Gastroesophageal sphincter (tissue), 4 donors: Measurements from ENCODE around the gene VWA2. TPM values are rescaled to one million over a fixed set of nuclear protein-coding genes. Genes with fewer than 3 reads are reported as not detected.

Experiments
- ATAC-seq: fragments of 150-250 bp; one replicate; pipeline ENCODE4 v1.9.1; 2016; ENCODE audit warnings: mild to moderate bottlenecking, moderate library complexity
- H3K27ac ChIP-seq, 4 donors: fragments of 200-600 bp; sonication (generic) in 3 of 4; 1 replicate in 3 of 4; 2 replicates in 1 of 4; pipeline ENCODE4 v1.5.1; 2016 to 2019
- H3K27me3 ChIP-seq: fragments of 200-600 bp; sonication (generic); one replicate; pipeline ENCODE4 v1.5.1; 2019
- H3K36me3 ChIP-seq, 2 donors: fragments of 200-600 bp; sonication (generic); one replicate each; pipeline ENCODE4 v1.5.1; 2019; ENCODE audit warnings: control low read depth in 1 of 2
- H3K4me1 ChIP-seq, 3 donors: fragments of 200-600 bp; sonication (generic); 1 replicate in 2 of 3; 2 replicates in 1 of 3; pipeline ENCODE4 v1.5.1; 2016 to 2019; ENCODE audit warnings: control low read depth in 2 of 3
- H3K4me3 ChIP-seq, 2 donors: fragments of 200-600 bp; sonication (generic); one replicate each; pipeline ENCODE4 v1.5.1; 2019; ENCODE audit warnings: mild to moderate bottlenecking in 1 of 2, moderate library complexity in 1 of 2
- H3K9me3 ChIP-seq, 3 donors: fragments of 200-600 bp; sonication (generic); one replicate each; pipeline ENCODE4 v1.5.1; 2017 to 2019; ENCODE audit warnings: control low read depth in 2 of 3
- CTCF ChIP-seq, 4 experiments: fragments of 200-600 bp in 2 of 4; fragments of 450-650 bp in 2 of 4; sonication (generic) in 1 of 4; IDR thresholded peaks; one replicate each; pipeline ENCODE4 v1.5.1; 2017 to 2019; ENCODE audit warnings: antibody characterized with exemption in 4 of 4, mild to moderate bottlenecking in 2 of 4, moderate library complexity in 2 of 4
- EP300 ChIP-seq: sonication (generic); formaldehyde crosslinking; IDR thresholded peaks from one replicate; pipeline ENCODE4 v1.6.1; 2017; ENCODE audit warnings: antibody characterized with exemption, mild to moderate bottlenecking
- POLR2A ChIP-seq, 2 donors: fragments of 450-650 bp; IDR thresholded peaks; one replicate each; pipeline ENCODE4 v1.6.1; 2017; ENCODE audit warnings: antibody characterized with exemption in 2 of 2, mild to moderate bottlenecking in 2 of 2, moderate library complexity in 1 of 2
- POLR2AphosphoS5 ChIP-seq: sonication (generic); formaldehyde crosslinking; IDR thresholded peaks from one replicate; pipeline ENCODE4 v1.6.1; 2017; ENCODE audit warnings: antibody characterized with exemption
- WGBS, 2 donors: methylation state at CpG; one replicate each; pipeline ENCODE4 v1.1.5; 2018; ENCODE audit warnings: low coverage in 1 of 2; 5-methylcytosine and 5-hydroxymethylcytosine counted together
- total RNA-seq, 4 donors: library from RNA; depleted of rRNA; stranded (reverse); fragments of >200 nt; gene quantifications; one replicate each; pipeline ENCODE4 v1.1.0, GENCODE V29; 2016

Gene VWA2
- total RNA-seq, 4 donors from 2014 or later, result 0.13 to 0.25 TPM; not detected in 2

- no peaks in the 10 kb centered on the region for H3K9me3 ChIP-seq
- H3K4me1 ChIP-seq, result peaks cover 0 to 44% (median 23%) of the 10 kb centered on the region in 3 donors
- no peaks in the 10 kb centered on the region for H3K27me3 ChIP-seq
- H3K27ac ChIP-seq, result peak overlapping the region in 1 of 4 donors; percentile 58
- peak; percentile 35 for ATAC-seq
- TF ChIP-seq CTCF (IDR thresholded peaks at IDR 0.05), result peak in 3 of 4 experiments; percentile 43 to 55 (median 48)
- no peak for TF ChIP-seq POLR2AphosphoS5
- WGBS, 2 donors, result 11 to 18% methylated on average over 15 to 29 of the region's 41 CpGs
- peak overlapping the region; percentile 8 to 35 for H3K4me3 ChIP-seq
- peaks cover 0 to 17% of the 10 kb centered on the region in 2 donors for H3K36me3 ChIP-seq
These were observed 65.7 kb downstream of the VWA2 start for GRCh38 chr10:114304571-114305421.

GRCh38 chr10:114305521-114305925 is 66.5 kb downstream of the VWA2 start:
- 87 to 94% methylated on average over 5 to 16 of the region's 18 CpGs for WGBS, 2 donors
- ATAC-seq, result no peak

GRCh38 chr10:114306116-114306973 is 67.3 kb downstream of the VWA2 start:
- TF ChIP-seq POLR2A (IDR thresholded peaks at IDR 0.05) (no peak), CTCF (IDR thresholded peaks at IDR 0.05) (no peak), POLR2AphosphoS5 (no peak), EP300 (no peak)
- no peak for ATAC-seq
- H3K27me3 ChIP-seq, result no peaks in the 10 kb centered on the region
- no peak overlapping the region for H3K4me3 ChIP-seq
- WGBS, 2 donors, result 90 to 100% methylated on average over 2 to 3 of the region's 19 CpGs
- H3K4me1 ChIP-seq, result peaks cover 0 to 44% (median 23%) of the 10 kb centered on the region in 3 donors
- no peak overlapping the region for H3K27ac ChIP-seq
- peaks cover 0 to 8% of the 10 kb centered on the region in 2 donors for H3K36me3 ChIP-seq
- no peaks in the 10 kb centered on the region for H3K9me3 ChIP-seq

More at GRCh38 chr10:114305521-114305925, 66.5 kb downstream of the VWA2 start:
- TF ChIP-seq EP300 (no peak), POLR2AphosphoS5 (no peak), CTCF (IDR thresholded peaks at IDR 0.05) (no peak), POLR2A (IDR thresholded peaks at IDR 0.05) (no peak)
- H3K4me3 ChIP-seq, result no peak overlapping the region
- H3K27me3 ChIP-seq, result no peaks in the 10 kb centered on the region
- no peaks in the 10 kb centered on the region for H3K9me3 ChIP-seq
- H3K36me3 ChIP-seq, result peaks cover 0 to 16% of the 10 kb centered on the region in 2 donors
- H3K27ac ChIP-seq, result no peak overlapping the region
- H3K4me1 ChIP-seq, result peaks cover 0 to 44% (median 23%) of the 10 kb centered on the region in 3 donors

GRCh38 chr10:114307731-114308130 is 68.7 kb downstream of the VWA2 start:
- no peak for ATAC-seq
- Histone ChIP-seq H3K9me3 (no peaks in the 10 kb centered on the region), H3K4me1 (peaks cover 0 to 35% (median 18%) of the 10 kb centered on the region in 3 donors), H3K27ac (no peak overlapping the region), H3K36me3 (peaks cover 0 to 18% of the 10 kb centered on the region in 2 donors), H3K4me3 (no peak overlapping the region), H3K27me3 (no peaks in the 10 kb centered on the region)
- no peak for TF ChIP-seq EP300
- TF ChIP-seq POLR2AphosphoS5, result no peak
- no peak for TF ChIP-seq CTCF (IDR thresholded peaks at IDR 0.05)
- no peak for TF ChIP-seq POLR2A (IDR thresholded peaks at IDR 0.05)
- WGBS, 2 donors, result 50 to 75% methylated on average over 2 to 8 of the region's 10 CpGs
